IPS-18a (cell line): ENCODE results near the gene ALLC.
"Not testable (repeated sequence)": the region's sequence is repeated elsewhere in the genome, so short reads cannot be mapped to it uniquely, and the experiment has no call there.

Source experiments
- H3K27ac ChIP-seq: one replicate; pipeline ENCODE4 v1.5.1; 2013; ENCODE audit warnings: low read length
- H3K27me3 ChIP-seq: one replicate; pipeline ENCODE4 v1.6.1; 2013; ENCODE audit warnings: mild to moderate bottlenecking, low read length; ENCODE audit not compliant: control insufficient read depth, insufficient read depth
- H3K36me3 ChIP-seq: one replicate; pipeline ENCODE4 v1.6.1; 2013; ENCODE audit warnings: low read depth, low read length; ENCODE audit not compliant: control insufficient read depth
- H3K4me1 ChIP-seq: one replicate; pipeline ENCODE4 v1.6.1; 2013; ENCODE audit warnings: low read depth, low read length; ENCODE audit not compliant: control insufficient read depth
- H3K4me3 ChIP-seq: one replicate; pipeline ENCODE4 v1.5.1; 2013; ENCODE audit warnings: low read length
- H3K9ac ChIP-seq: one replicate; pipeline ENCODE4 v1.6.1; 2013; ENCODE audit warnings: mild to moderate bottlenecking, low read length, moderate library complexity
- H3K9me3 ChIP-seq: one replicate; pipeline ENCODE4 v1.6.1; 2013; ENCODE audit warnings: low read depth, low read length; ENCODE audit not compliant: control insufficient read depth

The ALLC gene

GRCh38 chr2:3635975-3636327, 22.0 kb upstream of the ALLC start:
- not testable (repeated sequence) for H3K9me3 ChIP-seq

GRCh38 chr2:3636586-3637310, 21.3 kb upstream of the ALLC start:
- no peak overlapping the region for H3K27ac ChIP-seq
- no peaks in the 10 kb centered on the region for H3K4me1 ChIP-seq
- H3K9me3 ChIP-seq, result no peaks in the 10 kb centered on the region
- H3K27me3 ChIP-seq, result no peaks in the 10 kb centered on the region
- H3K4me3 ChIP-seq, result no peak overlapping the region
- H3K36me3 ChIP-seq, result no peaks in the 10 kb centered on the region
- no peak overlapping the region for H3K9ac ChIP-seq

More at GRCh38 chr2:3635975-3636327, 22.0 kb upstream of the ALLC start:
- H3K4me3 ChIP-seq, H3K4me1 ChIP-seq, H3K9ac ChIP-seq, H3K27me3 ChIP-seq, H3K36me3 ChIP-seq, H3K27ac ChIP-seq: not testable (repeated sequence)

DNA sequence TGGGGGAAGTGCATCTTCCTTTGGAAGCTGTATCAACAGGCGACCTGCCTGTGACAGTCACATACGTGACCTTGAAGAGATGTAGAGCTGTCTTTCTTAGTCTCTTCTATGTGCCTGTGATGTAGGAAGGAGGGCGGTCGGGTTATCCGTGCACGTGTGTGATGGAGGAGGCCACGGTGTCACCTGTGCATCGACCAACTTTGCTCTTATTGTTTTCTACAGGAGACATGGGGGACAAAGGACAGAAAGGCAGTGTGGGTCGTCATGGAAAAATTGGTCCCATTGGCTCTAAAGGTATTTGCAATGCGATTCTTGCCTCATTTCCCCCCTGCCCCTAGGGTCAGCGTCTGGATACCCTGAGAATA, 20.7 kb upstream of the ALLC start:
- no peak overlapping the region for H3K9ac ChIP-seq
- no peaks in the 10 kb centered on the region for H3K9me3 ChIP-seq
- H3K4me1 ChIP-seq, result no peaks in the 10 kb centered on the region
- H3K27me3 ChIP-seq, result no peaks in the 10 kb centered on the region
- no peak overlapping the region for H3K27ac ChIP-seq
- H3K4me3 ChIP-seq, result no peak overlapping the region
- H3K36me3 ChIP-seq, result no peaks in the 10 kb centered on the region

GRCh38 chr2:3637692-3638455, 20.1 kb upstream of the ALLC start:
- H3K27me3 ChIP-seq, result no peaks in the 10 kb centered on the region
- no peak overlapping the region for H3K9ac ChIP-seq
- no peaks in the 10 kb centered on the region for H3K9me3 ChIP-seq
- H3K36me3 ChIP-seq, result no peaks in the 10 kb centered on the region
- H3K4me3 ChIP-seq, result no peak overlapping the region
- no peak overlapping the region for H3K27ac ChIP-seq
- no peaks in the 10 kb centered on the region for H3K4me1 ChIP-seq

DNA sequence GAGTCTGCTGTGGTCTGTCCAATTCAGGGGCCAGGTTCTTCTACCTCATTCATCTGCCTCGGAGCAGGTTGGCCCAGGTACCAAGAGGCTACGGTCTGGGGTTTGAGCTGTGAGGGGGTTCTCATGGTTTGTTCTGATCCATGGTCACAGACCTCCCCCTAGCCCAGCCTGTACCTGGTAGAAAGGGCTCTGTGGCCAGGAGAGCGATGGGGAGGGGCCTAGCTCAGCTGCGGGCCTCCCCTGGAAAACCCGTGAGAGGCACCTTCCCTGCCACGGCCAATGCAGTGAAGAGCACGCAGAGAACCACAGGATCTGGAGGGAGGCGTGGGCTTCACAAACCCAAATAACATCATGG, 19.6 kb upstream of the ALLC start:
- no peaks in the 10 kb centered on the region for H3K4me1 ChIP-seq

GRCh38 chr2:3639015-3639630, 18.9 kb upstream of the ALLC start:
- Histone ChIP-seq H3K4me1 (no peaks in the 10 kb centered on the region), H3K9ac (no peak overlapping the region), H3K4me3 (no peak overlapping the region), H3K27me3 (no peaks in the 10 kb centered on the region), H3K27ac (no peak overlapping the region), H3K36me3 (no peaks in the 10 kb centered on the region), H3K9me3 (no peaks in the 10 kb centered on the region)

More for the DNA sequence above, 19.6 kb upstream of the ALLC start:
- no peak overlapping the region for H3K9ac ChIP-seq
- H3K36me3 ChIP-seq, result no peaks in the 10 kb centered on the region
- H3K4me3 ChIP-seq, result no peak overlapping the region
- no peak overlapping the region for H3K27ac ChIP-seq
- no peaks in the 10 kb centered on the region for H3K9me3 ChIP-seq
- H3K27me3 ChIP-seq, result no peaks in the 10 kb centered on the region

- H3K9ac ChIP-seq, result no peak overlapping the region
- H3K4me1 ChIP-seq, result no peaks in the 10 kb centered on the region
- no peaks in the 10 kb centered on the region for H3K27me3 ChIP-seq
- no peaks in the 10 kb centered on the region for H3K9me3 ChIP-seq
- H3K27ac ChIP-seq, result no peak overlapping the region
- H3K36me3 ChIP-seq, result no peaks in the 10 kb centered on the region
- H3K4me3 ChIP-seq, result no peak overlapping the region
These were observed 18.3 kb upstream of the ALLC start for GRCh38 chr2:3639653-3640052.

DNA sequence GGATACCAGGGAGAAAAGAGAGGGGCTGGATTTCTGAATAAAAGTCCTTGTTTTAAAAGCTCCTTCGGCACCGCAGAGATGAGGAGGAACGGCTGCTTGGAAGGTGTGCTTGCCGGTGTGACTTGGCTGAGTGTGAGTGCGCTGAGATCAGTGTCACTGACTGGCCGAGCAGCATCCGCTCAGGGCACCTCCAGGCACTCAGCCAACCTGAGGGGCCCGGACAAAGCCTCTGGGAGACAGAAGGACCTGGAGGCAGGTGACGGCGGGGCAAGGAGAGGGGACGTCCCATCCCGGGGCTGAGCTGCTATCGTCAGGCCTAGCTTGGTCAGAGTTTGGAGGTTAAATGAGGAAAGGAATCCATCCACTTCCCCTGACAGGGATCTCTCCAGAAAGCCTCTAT, 16.8 kb upstream of the ALLC start:
- H3K4me3 ChIP-seq, result no peak overlapping the region
- H3K9me3 ChIP-seq, result no peaks in the 10 kb centered on the region
- no peak overlapping the region for H3K27ac ChIP-seq

GRCh38 chr2:3641841-3642421, 16.1 kb upstream of the ALLC start:
- no peak overlapping the region for H3K27ac ChIP-seq
- no peaks in the 10 kb centered on the region for H3K9me3 ChIP-seq
- H3K36me3 ChIP-seq, result no peaks in the 10 kb centered on the region
- no peak overlapping the region for H3K9ac ChIP-seq
- no peak overlapping the region for H3K4me3 ChIP-seq
- no peaks in the 10 kb centered on the region for H3K4me1 ChIP-seq
- no peaks in the 10 kb centered on the region for H3K27me3 ChIP-seq

More for the DNA sequence above, 16.8 kb upstream of the ALLC start:
- Histone ChIP-seq H3K36me3 (no peaks in the 10 kb centered on the region), H3K27me3 (no peaks in the 10 kb centered on the region), H3K4me1 (no peaks in the 10 kb centered on the region), H3K9ac (no peak overlapping the region)

DNA sequence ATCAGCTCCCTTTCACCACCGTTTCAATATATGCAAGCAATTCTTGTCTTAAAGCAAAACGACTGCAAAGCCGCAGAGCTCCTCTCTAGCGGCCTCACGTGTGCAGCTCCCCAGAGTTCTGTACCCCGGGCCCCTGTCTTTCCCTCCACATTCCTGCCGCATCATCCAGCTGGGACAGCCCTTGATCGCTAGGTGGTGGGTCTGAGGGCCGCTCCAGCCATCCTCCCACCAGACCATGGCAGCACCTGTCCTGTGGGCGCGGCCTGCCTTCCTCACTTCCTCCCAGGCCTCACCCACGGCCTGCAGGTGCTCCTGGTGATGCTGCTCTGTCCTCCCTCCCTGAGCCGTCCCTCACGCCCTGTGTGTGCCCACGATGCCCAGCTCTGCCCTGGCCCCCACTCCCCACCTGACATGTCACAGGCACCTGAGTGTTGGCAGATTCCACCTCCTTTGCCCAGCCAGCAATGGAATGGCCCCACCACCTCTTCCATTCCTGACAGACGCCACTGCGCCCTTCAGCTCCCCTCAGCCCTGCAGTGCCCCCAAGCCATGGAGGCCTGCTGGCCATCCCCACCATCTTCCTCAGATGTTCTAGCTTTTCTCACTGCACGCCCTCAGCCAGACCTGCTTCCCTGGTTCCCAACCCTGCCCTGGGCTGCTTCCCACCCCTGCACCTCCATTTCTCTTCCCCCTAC, 15.3 kb upstream of the ALLC start:
- Histone ChIP-seq H3K27me3 (no peaks in the 10 kb centered on the region), H3K9ac (no peak overlapping the region), H3K9me3 (no peaks in the 10 kb centered on the region), H3K36me3 (no peaks in the 10 kb centered on the region), H3K4me3 (no peak overlapping the region), H3K4me1 (no peaks in the 10 kb centered on the region), H3K27ac (no peak overlapping the region)
